ENCODE data around the gene PIGT.
A peak's percentile ranks its signal among the peaks of the same experiment; 100 is the strongest.

PIGT gene

GRCh38 chr20:45436732-45437485, 21.0 kb downstream of the PIGT start:
- TF ChIP-seq FOXM1 (IDR thresholded peaks at IDR 0.05; ENCODE audit: borderline replicate concordance, low read depth) (no peak), CEBPB (IDR thresholded peaks at IDR 0.05) (no peak), EGR1 (IDR thresholded peaks at IDR 0.05) (0 out of 2 replicates have a peak, but pooled peaks have one; percentile 16), ZBTB7A (IDR thresholded peaks at IDR 0.05; ENCODE audit: low read depth) (peak; percentile 60; the same call in 1 of the 2 replicates), MAX (IDR thresholded peaks at IDR 0.05) (0 out of 2 replicates have a peak, but pooled peaks have one; percentile 26), YY1 (IDR thresholded peaks at IDR 0.05; ENCODE audit: low read depth) (peak; percentile 49; the same call in 1 of the 2 replicates), RAD21 (IDR thresholded peaks at IDR 0.05; ENCODE audit: low read depth) (peak; percentile 91)

- TF ChIP-seq USF1 (IDR thresholded peaks at IDR 0.05) (no peak), CREB1 (IDR thresholded peaks at IDR 0.05; ENCODE audit: low read depth) (no peak), ZBTB7A (IDR thresholded peaks at IDR 0.05; ENCODE audit: low read depth) (no peak), TAF1 (IDR thresholded peaks at IDR 0.05; ENCODE audit: low read depth) (no peak), FOXM1 (IDR thresholded peaks at IDR 0.05; ENCODE audit: borderline replicate concordance, low read depth) (no peak), YY1 (IDR thresholded peaks at IDR 0.05; ENCODE audit: low read depth) (no peak), NFIC (IDR thresholded peaks at IDR 0.05) (no peak), CEBPB (IDR thresholded peaks at IDR 0.05) (no peak), REST (IDR thresholded peaks at IDR 0.05; ENCODE audit: low read depth) (no peak), TEAD4 (IDR thresholded peaks at IDR 0.05) (no peak), EGR1 (IDR thresholded peaks at IDR 0.05) (no peak), MAX (IDR thresholded peaks at IDR 0.05) (no peak), TCF12 (IDR thresholded peaks at IDR 0.05; ENCODE audit: low read depth) (no peak), EP300 (IDR thresholded peaks at IDR 0.05; ENCODE audit: borderline replicate concordance) (no peak), RAD21 (IDR thresholded peaks at IDR 0.05; ENCODE audit: low read depth) (no peak)
These were observed 24.5 kb downstream of the PIGT start for GRCh38 chr20:45440424-45440823.

- TF ChIP-seq USF1 (IDR thresholded peaks at IDR 0.05) (no peak), NFIC (IDR thresholded peaks at IDR 0.05) (no peak), TAF1 (IDR thresholded peaks at IDR 0.05; ENCODE audit: low read depth) (no peak), TEAD4 (IDR thresholded peaks at IDR 0.05) (no peak), RAD21 (IDR thresholded peaks at IDR 0.05; ENCODE audit: low read depth) (no peak), ZBTB7A (IDR thresholded peaks at IDR 0.05; ENCODE audit: low read depth) (no peak), REST (IDR thresholded peaks at IDR 0.05; ENCODE audit: low read depth) (no peak), YY1 (IDR thresholded peaks at IDR 0.05; ENCODE audit: low read depth) (no peak), EGR1 (IDR thresholded peaks at IDR 0.05) (no peak), TCF12 (IDR thresholded peaks at IDR 0.05; ENCODE audit: low read depth) (no peak), CREB1 (IDR thresholded peaks at IDR 0.05; ENCODE audit: low read depth) (no peak), MAX (IDR thresholded peaks at IDR 0.05) (no peak), EP300 (IDR thresholded peaks at IDR 0.05; ENCODE audit: borderline replicate concordance) (no peak), FOXM1 (IDR thresholded peaks at IDR 0.05; ENCODE audit: borderline replicate concordance, low read depth) (no peak), CEBPB (IDR thresholded peaks at IDR 0.05) (no peak)
These were observed 25.1 kb downstream of the PIGT start for GRCh38 chr20:45440891-45441685.

- TF ChIP-seq CEBPB (IDR thresholded peaks at IDR 0.05) (no peak), NFIC (IDR thresholded peaks at IDR 0.05) (no peak)
These were observed 25.8 kb downstream of the PIGT start for GRCh38 chr20:45441746-45442145.

GRCh38 chr20:45444050-45444449, 28.1 kb downstream of the PIGT start:
- no peak for TF ChIP-seq YY1 (IDR thresholded peaks at IDR 0.05; ENCODE audit: low read depth)
- TF ChIP-seq FOXM1 (IDR thresholded peaks at IDR 0.05; ENCODE audit: borderline replicate concordance, low read depth) = no peak
- TF ChIP-seq TAF1 (IDR thresholded peaks at IDR 0.05; ENCODE audit: low read depth) = no peak
- TF ChIP-seq TCF12 (IDR thresholded peaks at IDR 0.05; ENCODE audit: low read depth) = no peak
- no peak for TF ChIP-seq NFIC (IDR thresholded peaks at IDR 0.05)
- no peak for TF ChIP-seq USF1 (IDR thresholded peaks at IDR 0.05)
- TF ChIP-seq REST (IDR thresholded peaks at IDR 0.05; ENCODE audit: low read depth) = no peak
- TF ChIP-seq RAD21 (IDR thresholded peaks at IDR 0.05; ENCODE audit: low read depth) = no peak
